H1 (cell line): Measurements from ENCODE around the gene NHLH1. TPM values are rescaled to one million over a fixed set of nuclear protein-coding genes. Genes with fewer than 3 reads are reported as not detected.

Source experiments
- CTCF ChIA-PET: fragments of 300-600 bp; sonication (Branson Sonifier 250); formaldehyde crosslinking; loops from one replicate; lab custom pipeline; 2021; ENCODE audit not compliant: partially characterized antibody; lab: Charles Lee
- POLR2A ChIA-PET: fragments of 300-600 bp; sonication (Branson Sonifier 250); formaldehyde crosslinking; loops from one replicate; lab custom pipeline; 2021; ENCODE audit warnings: inconsistent platforms; ENCODE audit not compliant: partially characterized antibody; lab: Charles Lee
- DNase-seq, 2 experiments: peaks; one replicate each; pipeline versions ENCODE4 v3.0.0 to v3.0.0-alpha.2; 2010 to 2022; ENCODE audit warnings: low spot score in 2 of 2, low read depth in 1 of 2, mixed read lengths in 1 of 2
- FAIRE-seq: peaks from 2 replicates; lab custom pipeline; 2011; peaks lifted over from hg19 to GRCh38; lab: Jason Lieb, UNC
- H2AFZ ChIP-seq: 2 replicates; pipeline ENCODE4 v1.8.1; 2012; ENCODE audit warnings: low read length, inconsistent platforms
- H2AK5ac ChIP-seq: 2 replicates; pipeline ENCODE4 v1.6.1; 2013; ENCODE audit warnings: low read depth, low read length
- H2BK120ac ChIP-seq: replicated peaks from 2 replicates; pipeline ENCODE3; 2013; ENCODE audit warnings: low read depth, low read length, inconsistent platforms
- H2BK12ac ChIP-seq: 2 replicates; pipeline ENCODE4 v1.6.1; 2013; ENCODE audit warnings: low read depth, low read length
- H2BK15ac ChIP-seq: 2 replicates; pipeline ENCODE4 v1.6.1; 2013; ENCODE audit warnings: low read length
- H2BK20ac ChIP-seq: 2 replicates; pipeline ENCODE4 v1.6.1; 2013; ENCODE audit warnings: low read length
- H2BK5ac ChIP-seq: 2 replicates; pipeline ENCODE4 v1.6.1; 2013; ENCODE audit warnings: low read depth, low read length
- H3K14ac ChIP-seq: 2 replicates; pipeline ENCODE4 v1.6.1; 2013; ENCODE audit warnings: inconsistent platforms; ENCODE audit not compliant: insufficient read length
- H3K18ac ChIP-seq: 2 replicates; pipeline ENCODE4 v1.6.1; 2013; ENCODE audit warnings: low read length; ENCODE audit errors: extremely low read depth
- H3K23ac ChIP-seq: 2 replicates; pipeline ENCODE4 v1.6.1; 2013; ENCODE audit warnings: inconsistent platforms; ENCODE audit not compliant: insufficient read length
- H3K23me2 ChIP-seq: 2 replicates; pipeline ENCODE4 v1.6.1; 2013; ENCODE audit warnings: low read depth, low read length
- H3K27ac ChIP-seq: 2 replicates; pipeline ENCODE4 v1.6.1; 2011; ENCODE audit warnings: low read depth, low read length, inconsistent platforms
- H3K27me3 ChIP-seq, 4 experiments: replicated peaks in 1 of 4; 1 replicate in 1 of 4; 2 replicates in 3 of 4; pipeline versions ENCODE4 v1.6.1 to v1.8.1; 2011 to 2013; ENCODE audit warnings: low read length in 3 of 4, mild to moderate bottlenecking in 3 of 4, inconsistent platforms in 2 of 4, mixed read lengths in 2 of 4, moderate library complexity in 1 of 4; ENCODE audit not compliant: control insufficient read depth in 3 of 4, insufficient read depth in 3 of 4; ENCODE audit errors: extremely low read depth in 1 of 4
- H3K36me3 ChIP-seq, 4 experiments: 2 replicates each; pipeline versions ENCODE4 v1.6.1 to v1.8.1; 2011 to 2013; ENCODE audit warnings: mild to moderate bottlenecking in 4 of 4, low read length in 3 of 4, moderate library complexity in 2 of 4, control low read depth in 1 of 4, inconsistent platforms in 1 of 4; ENCODE audit not compliant: insufficient read depth in 4 of 4, control insufficient read depth in 2 of 4
- H3K4ac ChIP-seq: replicated peaks from 2 replicates; pipeline ENCODE3; 2013; ENCODE audit warnings: low read length, low read depth, mixed read lengths, inconsistent platforms; ENCODE audit not compliant: insufficient read length
- H3K4me1 ChIP-seq, 4 experiments: replicated peaks in 1 of 4; 1 replicate in 1 of 4; 2 replicates in 3 of 4; pipeline versions ENCODE4 v1.6.1 to v1.8.1; 2011 to 2013; ENCODE audit warnings: low read length in 3 of 4, inconsistent platforms in 2 of 4, mixed read lengths in 1 of 4; ENCODE audit not compliant: insufficient read depth in 4 of 4, control insufficient read depth in 3 of 4
- H3K4me2 ChIP-seq, 2 experiments: 2 replicates each; pipeline versions ENCODE4 v1.6.1 to v1.8.1; 2011 to 2013; ENCODE audit warnings: low read depth in 2 of 2, low read length in 2 of 2, control low read depth in 1 of 2, inconsistent platforms in 1 of 2, mild to moderate bottlenecking in 1 of 2; ENCODE audit not compliant: insufficient read depth in 1 of 2
- H3K4me3 ChIP-seq, 4 experiments: fragments of 200-600, 300-600 bp in 1 of 4; sonication (generic), shearing (Covaris generic), sonication (Bioruptor Twin) in 1 of 4; 2 replicates each; pipeline versions ENCODE4 v1.5.1 to v1.8.1; 2011 to 2016; ENCODE audit warnings: low read length in 4 of 4, low read depth in 3 of 4, control low read depth in 2 of 4, inconsistent platforms in 2 of 4, mild to moderate bottlenecking in 2 of 4, mixed read lengths in 1 of 4, moderate library complexity in 1 of 4; ENCODE audit not compliant: insufficient read depth in 2 of 4; ENCODE audit errors: extremely low read depth in 1 of 4
- H3K56ac ChIP-seq: replicated peaks from 2 replicates; pipeline ENCODE3; 2013; ENCODE audit warnings: low read depth, mild to moderate bottlenecking, mixed read lengths, low read length, inconsistent platforms; ENCODE audit not compliant: insufficient read length
- H3K79me1 ChIP-seq: 2 replicates; pipeline ENCODE4 v1.6.1; 2013; ENCODE audit warnings: low read depth, low read length, control low read depth
- H3K79me2 ChIP-seq, 2 experiments: 2 replicates each; pipeline versions ENCODE4 v1.6.1 to v1.8.1; 2012 to 2013; ENCODE audit warnings: low read length in 2 of 2, mild to moderate bottlenecking in 2 of 2, inconsistent platforms in 1 of 2; ENCODE audit not compliant: insufficient read depth in 2 of 2, control insufficient read depth in 1 of 2
- H3K9ac ChIP-seq, 4 experiments: replicated peaks in 1 of 4; 1 replicate in 1 of 4; 2 replicates in 3 of 4; pipeline versions ENCODE4 v1.6.1 to v1.8.1; 2011 to 2013; ENCODE audit warnings: low read depth in 3 of 4, low read length in 3 of 4, control low read depth in 2 of 4, mild to moderate bottlenecking in 2 of 4, moderate library complexity in 2 of 4, inconsistent platforms in 1 of 4; ENCODE audit errors: extremely low read depth in 1 of 4
- H3K9me3 ChIP-seq, 2 experiments: 2 replicates each; pipeline versions ENCODE4 v1.6.1 to v1.8.1; 2012 to 2013; ENCODE audit warnings: mild to moderate bottlenecking in 2 of 2, moderate library complexity in 2 of 2, control low read depth in 1 of 2, inconsistent platforms in 1 of 2, low read depth in 1 of 2, low read length in 1 of 2, mixed read lengths in 1 of 2; ENCODE audit not compliant: insufficient read depth in 2 of 2
- H4K20me1 ChIP-seq, 2 experiments: replicated peaks in 1 of 2; 2 replicates each; pipeline versions ENCODE3 to v1.8.1; 2011 to 2013; ENCODE audit warnings: inconsistent platforms in 2 of 2, low read length in 2 of 2, mild to moderate bottlenecking in 1 of 2; ENCODE audit not compliant: insufficient read depth in 2 of 2, control insufficient read depth in 1 of 2
- H4K5ac ChIP-seq: 2 replicates; pipeline ENCODE4 v1.6.1; 2013; ENCODE audit warnings: low read length, low read depth, mixed read lengths, inconsistent platforms; ENCODE audit not compliant: insufficient read length
- H4K8ac ChIP-seq: 2 replicates; pipeline ENCODE4 v1.8.0; 2013; ENCODE audit warnings: mild to moderate bottlenecking, moderate library complexity, low read length, inconsistent platforms; ENCODE audit not compliant: insufficient read depth; ENCODE audit errors: extremely low read depth
- H4K91ac ChIP-seq: replicated peaks from 2 replicates; pipeline ENCODE3; 2013; ENCODE audit warnings: low read length, mixed read lengths, inconsistent platforms; ENCODE audit not compliant: insufficient read length
- ASH2L ChIP-seq: fragments of 200-600, 300-600 bp; sonication (generic); IDR thresholded peaks from one replicate; pipeline ENCODE4 v1.7.1; 2017; ENCODE audit warnings: low read length
- E2F6 ChIP-seq: IDR thresholded peaks from 2 replicates; pipeline ENCODE4 v1.6.1; 2012; ENCODE audit warnings: inconsistent platforms
- FOSL1 ChIP-seq: IDR thresholded peaks from 2 replicates; pipeline ENCODE4 v1.6.1; 2011; ENCODE audit warnings: mild to moderate bottlenecking, low read depth, low read length, moderate library complexity; ENCODE audit not compliant: insufficient read depth
- GABPA ChIP-seq: IDR thresholded peaks from 2 replicates; pipeline ENCODE4 v1.6.1; 2011; ENCODE audit warnings: mild to moderate bottlenecking, low read length, moderate library complexity, borderline replicate concordance; ENCODE audit not compliant: insufficient read depth
- JUN ChIP-seq: IDR thresholded peaks from 2 replicates; pipeline ENCODE4 v1.6.1; 2011; ENCODE audit warnings: low read depth, mild to moderate bottlenecking, improper control_type of control experiment, low read length
- SP1 ChIP-seq: IDR thresholded peaks from 2 replicates; pipeline ENCODE4 v1.6.1; 2011; ENCODE audit warnings: low read depth, low read length
- USF2 ChIP-seq: IDR thresholded peaks from 2 replicates; pipeline ENCODE4 v1.6.1; 2011; ENCODE audit warnings: low read length, improper control_type of control experiment
- ZNF274 ChIP-seq: IDR thresholded peaks from 2 replicates; pipeline ENCODE4 v1.7.0; 2012; ENCODE audit warnings: low read length, borderline replicate concordance; ENCODE audit errors: extremely low read depth
- WGBS, 2 experiments: shearing (Covaris generic) in 1 of 2; methylation state at CpG; one replicate each; pipeline versions ENCODE4 v1.1.6 to v1.1.7; 2013 to 2015; ENCODE audit warnings: low lambda C conversion rate in 2 of 2, mixed read lengths in 2 of 2, inconsistent platforms in 1 of 2, low coverage in 1 of 2, missing lambda C conversion rate in 1 of 2; ENCODE audit not compliant: insufficient replicate concordance in 2 of 2, insufficient coverage in 1 of 2, insufficient read length in 1 of 2; ENCODE audit errors: extremely low coverage in 1 of 2, missing lambda C conversion rate in 1 of 2; 5-methylcytosine and 5-hydroxymethylcytosine counted together
- polyA plus RNA-seq, 7 experiments: library from polyadenylated mRNA; depleted of rRNA in 3 of 7; stranded (reverse) in 5 of 7; unstranded in 2 of 7; fragments of >200 nt in 5 of 7; fragments of 200-250 nt in 2 of 7; gene quantifications; 1 replicate in 5 of 7; 2 replicates in 1 of 7; 4 replicates in 1 of 7; pipeline versions ENCODE4 v1.2.1 to v1.2.3, GENCODE V29; 2011 to 2013; ENCODE audit warnings: missing spikeins in 2 of 7, mixed read lengths in 2 of 7
- total RNA-seq: library from RNA; stranded (reverse); fragmentation: NEBNext Ultra II Directional; extraction: Animal tissue kit (Norgen Biotek cat#: 25700); gene quantifications from 2 replicates; pipeline ENCODE4 v1.2.1, GENCODE V29; 2021

NHLH1 gene
- total and polyA plus RNA-seq, 2 of the 8 experiments (the other 6 are each of a cell fraction or from before 2014, with no cell fraction given), result 0.39 to 0.91 TPM

GRCh38 chr1:160421881-160422280 is 55.0 kb downstream of the NHLH1 start:
- no peak overlapping the region for H3K23ac ChIP-seq
- H3K14ac ChIP-seq, result no peak overlapping the region
- H3K9me3 ChIP-seq, result no peaks in the 10 kb centered on the region
- ChIA-PET CTCF (interaction anchor here (1.0 to 2.8 kb wide), 6 partner anchors 10 to 185 kb away, joined by 3 to 11 read pairs (median 4); no protein-coding TSS in a partner anchor), POLR2A (no interaction called here)
- H4K5ac ChIP-seq, result no peak overlapping the region
- H3K27ac ChIP-seq, result no peak overlapping the region
- H4K91ac ChIP-seq, result no peak overlapping the region
- no peaks in the 10 kb centered on the region for H3K27me3 ChIP-seq
- H2BK120ac ChIP-seq, result no peak overlapping the region
- H3K79me2 ChIP-seq, result peaks cover 0 to 2% of the 10 kb centered on the region in 2 experiments; a peak in 1 of 4 replicates
- no peak overlapping the region for H2BK20ac ChIP-seq
- no peak overlapping the region for H3K4me2 ChIP-seq
- peaks cover 8% of the 10 kb centered on the region for H3K79me1 ChIP-seq
- no peak overlapping the region for H3K18ac ChIP-seq
- H3K36me3 ChIP-seq, result peaks cover 21 to 82% (median 62%) of the 10 kb centered on the region in 4 experiments
- no peak overlapping the region for H3K56ac ChIP-seq
- no peak overlapping the region for H2AFZ ChIP-seq
- H2AK5ac ChIP-seq, result no peak overlapping the region
- no peak overlapping the region for H4K8ac ChIP-seq
- no peak overlapping the region for H2BK12ac ChIP-seq
- peaks cover 3 to 14% of the 10 kb centered on the region in 2 experiments for H4K20me1 ChIP-seq
- H3K4me3 ChIP-seq, result no peak overlapping the region
- H3K4ac ChIP-seq, result no peak overlapping the region
- WGBS, 2 experiments, result 92% methylated on average over 5 of the region's 5 CpGs; no CpG with 5 or more reads in 1 of the 2 experiments
- H3K4me1 ChIP-seq, result no peaks in the 10 kb centered on the region
- H2BK5ac ChIP-seq, result no peak overlapping the region
- no peak for FAIRE-seq
- TF ChIP-seq JUN (no peak), GABPA (no peak), SP1 (no peak), FOSL1 (no peak), E2F6 (no peak), ASH2L (no peak), USF2 (no peak), ZNF274 (no peak)
- H2BK15ac ChIP-seq, result no peak overlapping the region
- no peaks in the 10 kb centered on the region for H3K23me2 ChIP-seq
- H3K9ac ChIP-seq, result no peak overlapping the region
- no peak for DNase-seq
